ENCODE measurements around the gene CDH8. TPM values are rescaled to one million over a fixed set of nuclear protein-coding genes. Genes with fewer than 3 reads are reported as not detected.
"Not testable (repeated sequence)": the region's sequence is repeated elsewhere in the genome, so short reads cannot be mapped to it uniquely, and the experiment has no call there.

Gene CDH8
- total and polyA plus RNA-seq, 4 donors: 0.02 to 3.1 (median 0.30) TPM

DNA sequence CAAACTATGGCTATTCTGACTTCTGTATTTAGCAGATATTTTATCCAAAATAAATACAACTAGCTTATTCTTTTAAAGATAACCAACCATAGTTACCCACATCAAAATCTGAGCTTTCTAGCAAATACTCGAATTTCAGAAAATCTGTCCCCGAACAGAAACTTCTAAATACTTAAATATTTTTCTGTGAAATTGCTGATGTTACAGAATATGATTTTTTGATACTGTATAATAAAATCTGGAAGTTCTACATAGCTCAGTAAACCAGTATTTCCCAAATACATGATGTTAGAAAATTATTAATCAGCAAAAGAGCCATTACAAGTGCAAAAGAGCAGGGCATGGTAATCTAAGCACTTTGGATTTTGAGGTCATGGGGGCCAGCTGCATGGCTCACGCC, 114.9 kb downstream of the CDH8 start:
- H3K27me3 ChIP-seq (ENCODE audit: control insufficient read depth in 3 of 3, insufficient read depth in 3 of 3, low read length in 2 of 3): no peaks in the 10 kb centered on the region
- no peaks in the 10 kb centered on the region for H3K4me1 ChIP-seq (ENCODE audit: control insufficient read depth in 5 of 5, insufficient read depth in 5 of 5, low read length in 5 of 5)
- peaks cover 0 to 2% (median 0%) of the 10 kb centered on the region in 4 donors for H3K9me3 ChIP-seq (ENCODE audit: control insufficient read depth in 4 of 4, insufficient read depth in 3 of 4, low read length in 3 of 4)
- WGBS, 2 donors: 83 to 92% methylated on average over 3 of the region's 3 CpGs
- TF ChIP-seq, protein P1, sequence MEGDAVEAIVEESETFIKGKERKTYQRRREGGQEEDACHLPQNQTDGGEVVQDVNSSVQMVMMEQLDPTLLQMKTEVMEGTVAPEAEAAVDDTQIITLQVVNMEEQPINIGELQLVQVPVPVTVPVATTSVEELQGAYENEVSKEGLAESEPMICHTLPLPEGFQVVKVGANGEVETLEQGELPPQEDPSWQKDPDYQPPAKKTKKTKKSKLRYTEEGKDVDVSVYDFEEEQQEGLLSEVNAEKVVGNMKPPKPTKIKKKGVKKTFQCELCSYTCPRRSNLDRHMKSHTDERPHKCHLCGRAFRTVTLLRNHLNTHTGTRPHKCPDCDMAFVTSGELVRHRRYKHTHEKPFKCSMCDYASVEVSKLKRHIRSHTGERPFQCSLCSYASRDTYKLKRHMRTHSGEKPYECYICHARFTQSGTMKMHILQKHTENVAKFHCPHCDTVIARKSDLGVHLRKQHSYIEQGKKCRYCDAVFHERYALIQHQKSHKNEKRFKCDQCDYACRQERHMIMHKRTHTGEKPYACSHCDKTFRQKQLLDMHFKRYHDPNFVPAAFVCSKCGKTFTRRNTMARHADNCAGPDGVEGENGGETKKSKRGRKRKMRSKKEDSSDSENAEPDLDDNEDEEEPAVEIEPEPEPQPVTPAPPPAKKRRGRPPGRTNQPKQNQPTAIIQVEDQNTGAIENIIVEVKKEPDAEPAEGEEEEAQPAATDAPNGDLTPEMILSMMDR (IDR thresholded peaks at IDR 0.05; ENCODE audit: control extremely low read depth, extremely low read depth): no peak
- DNase-seq (no peak), ATAC-seq (ENCODE audit: insufficient read depth, low FRiP score) (no peak)
- H3K27ac ChIP-seq (ENCODE audit: low read depth in 1 of 2, low read length in 1 of 2): no peak overlapping the region
- no peak overlapping the region for H3K4me3 ChIP-seq
- no peak overlapping the region for H3K9ac ChIP-seq (ENCODE audit: insufficient read depth in 1 of 2, low read length in 2 of 2)
- H3K36me3 ChIP-seq (ENCODE audit: control insufficient read depth in 4 of 4, insufficient read depth in 4 of 4, low read length in 4 of 4): no peaks in the 10 kb centered on the region

DNA sequence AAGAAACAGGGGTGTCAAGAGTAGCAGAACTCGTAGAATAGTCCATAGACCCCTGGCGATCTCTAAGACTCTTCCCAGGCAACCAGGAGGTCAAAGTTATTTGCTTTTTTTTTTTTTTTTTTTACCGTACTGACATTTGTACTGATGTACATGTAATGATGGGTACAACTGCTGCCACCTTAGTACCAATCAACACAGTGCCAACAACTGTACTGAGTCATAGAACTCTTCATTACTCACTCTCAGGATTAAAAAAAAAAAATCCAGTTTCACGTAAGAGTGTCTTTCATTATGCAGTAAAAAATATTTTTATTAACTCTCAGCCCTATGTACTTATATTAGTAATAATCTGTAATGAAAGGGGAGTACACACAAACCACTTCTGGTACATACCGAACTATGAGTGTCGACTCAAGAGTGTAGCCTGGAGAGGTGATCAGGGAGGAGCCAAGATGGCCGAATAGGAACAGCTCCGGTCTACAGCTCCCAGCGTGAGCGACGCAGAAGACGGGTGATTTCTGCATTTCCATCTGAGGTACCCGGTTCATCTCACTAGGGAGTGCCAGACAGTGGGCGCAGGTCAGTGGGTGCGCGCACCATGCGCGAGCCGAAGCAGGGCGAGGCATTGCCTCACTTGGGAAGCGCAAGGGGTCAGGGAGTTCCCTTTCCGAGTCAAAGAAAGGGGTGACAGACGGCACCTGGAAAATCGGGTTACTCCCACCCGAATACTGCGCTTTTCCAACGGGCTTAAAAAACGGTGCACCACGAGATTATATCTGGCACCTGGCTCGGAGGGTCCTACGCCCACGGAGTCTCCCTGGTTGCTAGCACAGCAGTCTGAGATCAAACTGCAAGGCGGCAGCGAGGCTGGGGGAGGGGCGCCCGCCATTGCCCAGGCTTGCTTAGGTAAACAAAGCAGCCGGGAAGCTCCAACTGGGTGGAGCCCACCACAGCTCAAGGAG, 118.1 kb downstream of the CDH8 start:
- not testable (repeated sequence) for ATAC-seq (ENCODE audit: insufficient read depth, low FRiP score); H3K27ac ChIP-seq (ENCODE audit: low read depth in 1 of 2, low read length in 1 of 2); H3K9ac ChIP-seq (ENCODE audit: insufficient read depth in 1 of 2, low read length in 2 of 2); H3K36me3 ChIP-seq (ENCODE audit: control insufficient read depth in 4 of 4, insufficient read depth in 4 of 4, low read length in 4 of 4); H3K4me1 ChIP-seq (ENCODE audit: control insufficient read depth in 5 of 5, insufficient read depth in 5 of 5, low read length in 5 of 5); H3K4me3 ChIP-seq; H3K27me3 ChIP-seq (ENCODE audit: control insufficient read depth in 3 of 3, insufficient read depth in 3 of 3, low read length in 2 of 3); H3K9me3 ChIP-seq (ENCODE audit: control insufficient read depth in 4 of 4, insufficient read depth in 3 of 4, low read length in 3 of 4); DNase-seq
- 77 to 83% methylated on average over 28 to 36 of the region's 37 CpGs for WGBS, 2 donors

DNA sequence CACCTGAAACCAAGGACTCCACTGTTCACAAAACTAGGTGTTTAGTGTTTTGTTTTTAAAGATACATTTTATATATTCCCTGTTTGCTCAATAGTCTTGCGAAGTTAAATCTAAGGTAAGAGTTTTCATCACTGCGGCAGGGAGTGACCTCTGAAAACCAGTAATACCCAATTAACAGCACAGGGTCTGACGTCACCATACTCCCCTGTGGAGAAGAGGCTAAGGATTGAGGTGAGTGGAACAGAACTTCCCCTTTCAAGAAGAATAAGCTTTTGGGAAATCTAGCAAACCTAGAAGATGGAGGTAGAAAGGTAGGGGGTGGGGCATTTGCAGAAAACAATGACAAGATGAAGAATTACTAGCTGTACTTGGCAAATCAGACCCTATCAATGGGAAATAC, 120.7 kb downstream of the CDH8 start:
- 84 to 92% methylated on average over 3 of the region's 3 CpGs for WGBS, 2 donors
- no peak overlapping the region for H3K9ac ChIP-seq (ENCODE audit: insufficient read depth in 1 of 2, low read length in 2 of 2)
- TF ChIP-seq, protein P1 (IDR thresholded peaks at IDR 0.05; ENCODE audit: control extremely low read depth, extremely low read depth): no peak
- H3K9me3 ChIP-seq (ENCODE audit: control insufficient read depth in 4 of 4, insufficient read depth in 3 of 4, low read length in 3 of 4): peaks cover 0 to 2% (median 0%) of the 10 kb centered on the region in 4 donors
- H3K36me3 ChIP-seq (ENCODE audit: control insufficient read depth in 4 of 4, insufficient read depth in 4 of 4, low read length in 4 of 4): no peaks in the 10 kb centered on the region
- no peaks in the 10 kb centered on the region for H3K27me3 ChIP-seq (ENCODE audit: control insufficient read depth in 3 of 3, insufficient read depth in 3 of 3, low read length in 2 of 3)
- no peak overlapping the region for H3K27ac ChIP-seq (ENCODE audit: low read depth in 1 of 2, low read length in 1 of 2)
- no peaks in the 10 kb centered on the region for H3K4me1 ChIP-seq (ENCODE audit: control insufficient read depth in 5 of 5, insufficient read depth in 5 of 5, low read length in 5 of 5)
- no peak for DNase-seq
- no peak overlapping the region for H3K4me3 ChIP-seq
- ATAC-seq (ENCODE audit: insufficient read depth, low FRiP score): no peak

GRCh38 chr16:61909074-61909473, 127.2 kb downstream of the CDH8 start:
- H3K9ac ChIP-seq (ENCODE audit: insufficient read depth in 1 of 2, low read length in 2 of 2): no peak overlapping the region
- no peak overlapping the region for H3K27ac ChIP-seq (ENCODE audit: low read depth in 1 of 2, low read length in 1 of 2)
- ATAC-seq (ENCODE audit: insufficient read depth, low FRiP score) (no peak), DNase-seq (no peak)
- no peaks in the 10 kb centered on the region for H3K36me3 ChIP-seq (ENCODE audit: control insufficient read depth in 4 of 4, insufficient read depth in 4 of 4, low read length in 4 of 4)
- peaks cover 0 to 2% (median 0%) of the 10 kb centered on the region in 4 donors for H3K9me3 ChIP-seq (ENCODE audit: control insufficient read depth in 4 of 4, insufficient read depth in 3 of 4, low read length in 3 of 4)
- 75 to 89% methylated on average over 3 of the region's 3 CpGs for WGBS, 2 donors
- no peak overlapping the region for H3K4me3 ChIP-seq
- H3K4me1 ChIP-seq (ENCODE audit: control insufficient read depth in 5 of 5, insufficient read depth in 5 of 5, low read length in 5 of 5): no peaks in the 10 kb centered on the region
- H3K27me3 ChIP-seq (ENCODE audit: control insufficient read depth in 3 of 3, insufficient read depth in 3 of 3, low read length in 2 of 3): no peaks in the 10 kb centered on the region
- TF ChIP-seq, protein P1 (IDR thresholded peaks at IDR 0.05; ENCODE audit: control extremely low read depth, extremely low read depth): no peak
